Testis (tissue), 2 donors: Measurements from ENCODE around the gene KRTAP3-2.

Experiments used
- POLR2A ChIP-seq: fragments of 450-650 bp; IDR thresholded peaks from one replicate; pipeline ENCODE4 v1.6.1; 2017; ENCODE audit warnings: antibody characterized with exemption, mild to moderate bottlenecking, moderate library complexity
- TF ChIP-seq, protein P1 (sequence below), 3 experiments: fragments of 450-650 bp in 2 of 3; fragments of 200-600 bp in 1 of 3; sonication (generic) in 1 of 3; IDR thresholded peaks; one replicate each; pipeline ENCODE4 v1.5.1; 2016 to 2019; ENCODE audit warnings: antibody characterized with exemption in 3 of 3, mild to moderate bottlenecking in 2 of 3, moderate library complexity in 1 of 3

DNA sequence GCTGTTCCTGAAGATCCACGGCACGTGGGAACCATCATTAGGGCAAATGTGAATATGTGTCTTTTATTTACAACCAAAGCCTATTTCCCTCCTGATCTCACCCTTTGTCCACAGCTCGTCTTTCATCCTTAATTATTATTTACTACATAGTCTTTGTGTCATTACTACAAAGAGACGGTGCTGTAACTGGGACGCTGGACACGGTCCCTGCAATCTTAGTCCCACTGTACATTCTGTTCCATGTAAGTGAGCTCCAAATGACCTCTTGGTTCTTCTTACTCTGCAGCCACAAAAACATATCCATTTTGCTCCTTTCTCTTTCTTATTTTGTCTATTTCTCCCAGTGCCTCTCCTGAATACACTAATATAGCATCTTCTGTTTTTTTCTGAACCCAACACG lies 49.5 kb downstream of the KRTAP3-2 start:
- TF ChIP-seq, protein P1, sequence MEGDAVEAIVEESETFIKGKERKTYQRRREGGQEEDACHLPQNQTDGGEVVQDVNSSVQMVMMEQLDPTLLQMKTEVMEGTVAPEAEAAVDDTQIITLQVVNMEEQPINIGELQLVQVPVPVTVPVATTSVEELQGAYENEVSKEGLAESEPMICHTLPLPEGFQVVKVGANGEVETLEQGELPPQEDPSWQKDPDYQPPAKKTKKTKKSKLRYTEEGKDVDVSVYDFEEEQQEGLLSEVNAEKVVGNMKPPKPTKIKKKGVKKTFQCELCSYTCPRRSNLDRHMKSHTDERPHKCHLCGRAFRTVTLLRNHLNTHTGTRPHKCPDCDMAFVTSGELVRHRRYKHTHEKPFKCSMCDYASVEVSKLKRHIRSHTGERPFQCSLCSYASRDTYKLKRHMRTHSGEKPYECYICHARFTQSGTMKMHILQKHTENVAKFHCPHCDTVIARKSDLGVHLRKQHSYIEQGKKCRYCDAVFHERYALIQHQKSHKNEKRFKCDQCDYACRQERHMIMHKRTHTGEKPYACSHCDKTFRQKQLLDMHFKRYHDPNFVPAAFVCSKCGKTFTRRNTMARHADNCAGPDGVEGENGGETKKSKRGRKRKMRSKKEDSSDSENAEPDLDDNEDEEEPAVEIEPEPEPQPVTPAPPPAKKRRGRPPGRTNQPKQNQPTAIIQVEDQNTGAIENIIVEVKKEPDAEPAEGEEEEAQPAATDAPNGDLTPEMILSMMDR (IDR thresholded peaks at IDR 0.05), result no peak
- no peak for TF ChIP-seq POLR2A
